Neural progenitor cell (in vitro differentiated cells): ENCODE data around the gene AKR7A3. TPM values are rescaled to one million over a fixed set of nuclear protein-coding genes. Genes with fewer than 3 reads are reported as not detected.
"Not testable (repeated sequence)": the region's sequence is repeated elsewhere in the genome, so short reads cannot be mapped to it uniquely, and the experiment has no call there.

Experiments used
- DNase-seq: peaks from one replicate; pipeline ENCODE4 v3.0.0-alpha.2; 2016; ENCODE audit warnings: low spot score
- H2AFZ ChIP-seq: fragments of 200-600 bp; sonication (generic); replicated peaks from 2 replicates; pipeline ENCODE4 v1.6.1; 2016; ENCODE audit warnings: antibody characterized with exemption
- H3F3A ChIP-seq: fragments of 200-600 bp; sonication (generic); 2 replicates; pipeline ENCODE4 v1.6.1; 2016; ENCODE audit warnings: antibody characterized with exemption, low read depth
- H3K27ac ChIP-seq: fragments of 200-600 bp; sonication (generic); 2 replicates; pipeline ENCODE4 v1.5.1; 2016; ENCODE audit warnings: mild to moderate bottlenecking
- H3K27me3 ChIP-seq: fragments of 200-600 bp; sonication (generic); 2 replicates; pipeline ENCODE4 v1.6.1; 2016; ENCODE audit warnings: mild to moderate bottlenecking, moderate library complexity
- H3K36me3 ChIP-seq: fragments of 200-600 bp; sonication (generic); 2 replicates; pipeline ENCODE4 v1.5.1; 2016
- H3K4me1 ChIP-seq: fragments of 200-600 bp; sonication (generic); 2 replicates; pipeline ENCODE4 v1.6.1; 2016; ENCODE audit warnings: mixed run types
- H3K4me2 ChIP-seq: fragments of 200-600 bp; sonication (generic); 2 replicates; pipeline ENCODE4 v1.6.1; 2016
- H3K4me3 ChIP-seq: fragments of 200-600 bp; sonication (generic); 2 replicates; pipeline ENCODE4 v1.5.1; 2016
- H3K79me2 ChIP-seq: fragments of 200-600 bp; sonication (generic); 2 replicates; pipeline ENCODE4 v1.6.1; 2016; ENCODE audit warnings: low read depth
- H3K9ac ChIP-seq: fragments of 200-600 bp; sonication (generic); 2 replicates; pipeline ENCODE4 v1.6.1; 2016
- H3K9me3 ChIP-seq: fragments of 200-600 bp; sonication (generic); 2 replicates; pipeline ENCODE4 v1.5.1; 2016; ENCODE audit warnings: low read depth
- H4K20me1 ChIP-seq: fragments of 200-600 bp; sonication (generic); 2 replicates; pipeline ENCODE4 v1.6.1; 2016; ENCODE audit warnings: low read depth
- H3K27ac Mint-ChIP-seq: 3 replicates; pipeline ENCODE4 v1.8.0; 2021; ENCODE audit warnings: mixed read lengths
- H3K27me3 Mint-ChIP-seq: 2 replicates; pipeline ENCODE4 v1.8.0; 2022; ENCODE audit warnings: low read depth, mild to moderate bottlenecking, inconsistent platforms, moderate library complexity, mixed read lengths; ENCODE audit not compliant: insufficient read depth
- H3K36me3 Mint-ChIP-seq: 3 replicates; pipeline ENCODE4 v1.8.0; 2021; ENCODE audit warnings: mixed read lengths
- H3K4me1 Mint-ChIP-seq: 3 replicates; pipeline ENCODE4 v1.8.0; 2021; ENCODE audit warnings: mixed read lengths
- H3K4me3 Mint-ChIP-seq: 3 replicates; pipeline ENCODE4 v1.8.0; 2021; ENCODE audit warnings: mild to moderate bottlenecking, moderate library complexity, mixed read lengths
- H3K9me3 Mint-ChIP-seq: 3 replicates; pipeline ENCODE4 v1.8.0; 2020; ENCODE audit warnings: mixed read lengths
- CTCF ChIP-seq: fragments of 200-600 bp; sonication (generic); IDR thresholded peaks from 2 replicates; pipeline ENCODE4 v1.5.1; 2017; ENCODE audit warnings: antibody characterized with exemption, mild to moderate bottlenecking
- EZH2 ChIP-seq: fragments of 200-600 bp; sonication (generic); IDR thresholded peaks from 2 replicates; pipeline ENCODE4 v1.6.1; 2017; ENCODE audit warnings: antibody characterized with exemption, mild to moderate bottlenecking, moderate library complexity
- EZH2phosphoT487 ChIP-seq: fragments of 200-600 bp; sonication (generic); IDR thresholded peaks from 2 replicates; pipeline ENCODE4 v1.6.1; 2017; ENCODE audit warnings: antibody characterized with exemption
- total RNA-seq: library from RNA; depleted of rRNA; stranded (reverse); fragments of >200 nt; gene quantifications from 2 replicates; pipeline ENCODE4 v1.2.3, GENCODE V29; 2015; ENCODE audit warnings: low replicate concordance

AKR7A3 gene
- total RNA-seq, 1 donor from 2014 or later = not detected

- H3K27ac Mint-ChIP-seq = no peak overlapping the region
- peaks cover 5% of the 10 kb centered on the region for H3K27me3 Mint-ChIP-seq
- Histone ChIP-seq H3K4me2 (peak overlapping the region; percentile 80), H3K36me3 (no peaks in the 10 kb centered on the region), H3K9me3 (peaks cover 6% of the 10 kb centered on the region), H3K4me3 (peak overlapping the region; percentile 44), H3K9ac (no peak overlapping the region), H3F3A (peaks cover 4% of the 10 kb centered on the region), H4K20me1 (peaks cover 5% of the 10 kb centered on the region), H3K4me1 (peaks cover 5% of the 10 kb centered on the region), H3K27me3 (peaks cover 34% of the 10 kb centered on the region), H3K79me2 (no peaks in the 10 kb centered on the region), H3K27ac (no peak overlapping the region), H2AFZ (peak overlapping the region; percentile 43)
- H3K4me1 Mint-ChIP-seq = peaks cover 3% of the 10 kb centered on the region
- DNase-seq = no peak
- H3K9me3 Mint-ChIP-seq = peaks cover 22% of the 10 kb centered on the region
- H3K36me3 Mint-ChIP-seq = peaks cover 38% of the 10 kb centered on the region
- TF ChIP-seq EZH2phosphoT487 (no peak), EZH2 (no peak), CTCF (no peak)
- H3K4me3 Mint-ChIP-seq = peak overlapping the region; percentile 46
These were observed 674 bp upstream of the AKR7A3 start for GRCh38 chr1:19289244-19289643.

DNA sequence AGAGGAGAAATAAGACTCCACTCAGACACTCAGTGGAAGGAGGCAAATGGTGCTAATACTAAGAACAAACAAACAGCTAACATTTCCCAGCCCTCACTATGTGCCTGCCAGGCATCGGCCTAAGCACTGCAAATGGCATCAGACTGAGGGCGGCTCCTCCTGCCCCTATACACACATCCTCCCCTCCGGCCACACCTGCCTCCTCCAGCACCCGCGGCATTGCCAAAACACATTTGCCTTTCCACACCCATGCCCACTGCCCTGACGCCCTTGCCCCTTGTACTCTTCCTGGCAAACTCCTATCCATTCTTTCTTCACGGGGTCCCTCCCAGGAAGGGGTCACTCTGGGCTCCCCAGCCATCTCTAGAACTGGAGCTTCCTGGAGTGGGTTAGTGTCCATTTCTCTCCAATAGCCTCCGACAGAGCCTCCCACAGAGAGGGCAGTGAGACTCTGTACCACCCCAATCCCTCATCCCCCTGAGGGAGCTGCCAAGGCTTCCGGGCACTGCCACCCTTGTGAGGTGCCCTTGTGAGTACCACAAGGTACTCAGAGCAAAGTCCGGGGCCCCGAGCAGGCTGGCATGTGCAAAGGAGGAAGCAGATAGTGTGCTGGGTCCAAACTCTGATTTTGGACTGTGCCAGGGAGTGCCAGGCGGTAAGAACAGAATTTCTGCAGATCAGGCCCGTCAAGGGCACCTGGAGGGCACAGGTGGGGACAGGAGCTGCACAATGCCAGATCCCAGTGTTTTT lies 959 bp downstream of the AKR7A3 start:
- Mint-ChIP-seq H3K27me3 (peaks cover 5% of the 10 kb centered on the region), H3K27ac (peak overlapping the region; percentile 63)
- H3K27ac ChIP-seq = no peak overlapping the region

DNA sequence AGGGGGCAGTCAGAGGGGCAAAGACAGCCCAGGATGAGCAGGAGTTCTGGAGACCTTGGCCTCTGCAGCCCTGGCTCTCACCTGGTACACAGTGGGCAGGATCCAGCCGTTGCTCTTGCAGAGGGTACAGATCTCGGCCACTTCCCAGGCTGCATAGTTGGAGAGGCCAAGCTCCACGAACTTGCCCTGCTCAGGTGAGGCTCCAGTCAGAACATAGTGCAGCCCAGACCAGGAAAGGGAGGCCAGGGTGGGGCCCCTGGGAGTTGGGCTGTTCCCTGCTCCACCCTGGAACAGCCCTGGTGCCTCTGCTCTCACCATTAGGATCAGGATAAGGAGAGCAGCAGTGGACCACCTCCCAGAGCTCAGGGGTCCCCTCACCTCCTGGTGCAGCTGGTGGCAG lies 2.8 kb downstream of the AKR7A3 start:
- not testable (repeated sequence) for H3K9me3 ChIP-seq, H3K4me1 ChIP-seq, H3K27ac Mint-ChIP-seq, H2AFZ ChIP-seq, H4K20me1 ChIP-seq, H3K4me3 ChIP-seq, H3K4me2 ChIP-seq, DNase-seq, H3F3A ChIP-seq, H3K4me1 Mint-ChIP-seq, H3K9ac ChIP-seq, H3K27me3 Mint-ChIP-seq, H3K27ac ChIP-seq, H3K4me3 Mint-ChIP-seq, H3K9me3 Mint-ChIP-seq, H3K79me2 ChIP-seq, H3K36me3 ChIP-seq
- H3K27me3 ChIP-seq = peaks cover 34% of the 10 kb centered on the region
- H3K36me3 Mint-ChIP-seq = peaks cover 19% of the 10 kb centered on the region

More for the DNA sequence above, 959 bp downstream of the AKR7A3 start:
- Mint-ChIP-seq H3K9me3 (peaks cover 9% of the 10 kb centered on the region), H3K4me3 (no peak overlapping the region), H3K36me3 (peaks cover 30% of the 10 kb centered on the region), H3K4me1 (peaks cover 3% of the 10 kb centered on the region)
- H3K27me3 ChIP-seq = peaks cover 34% of the 10 kb centered on the region
- no peaks in the 10 kb centered on the region for H3K36me3 ChIP-seq
- H2AFZ ChIP-seq = no peak overlapping the region
- H3K4me2 ChIP-seq = no peak overlapping the region
- peaks cover 5% of the 10 kb centered on the region for H4K20me1 ChIP-seq
- no peaks in the 10 kb centered on the region for H3K79me2 ChIP-seq
- no peak for DNase-seq
- TF ChIP-seq EZH2 = no peak
- TF ChIP-seq CTCF = no peak
- peaks cover 6% of the 10 kb centered on the region for H3K9me3 ChIP-seq
- peaks cover 5% of the 10 kb centered on the region for H3K4me1 ChIP-seq
- peaks cover 4% of the 10 kb centered on the region for H3F3A ChIP-seq
- no peak overlapping the region for H3K9ac ChIP-seq
- H3K4me3 ChIP-seq = no peak overlapping the region

DNA sequence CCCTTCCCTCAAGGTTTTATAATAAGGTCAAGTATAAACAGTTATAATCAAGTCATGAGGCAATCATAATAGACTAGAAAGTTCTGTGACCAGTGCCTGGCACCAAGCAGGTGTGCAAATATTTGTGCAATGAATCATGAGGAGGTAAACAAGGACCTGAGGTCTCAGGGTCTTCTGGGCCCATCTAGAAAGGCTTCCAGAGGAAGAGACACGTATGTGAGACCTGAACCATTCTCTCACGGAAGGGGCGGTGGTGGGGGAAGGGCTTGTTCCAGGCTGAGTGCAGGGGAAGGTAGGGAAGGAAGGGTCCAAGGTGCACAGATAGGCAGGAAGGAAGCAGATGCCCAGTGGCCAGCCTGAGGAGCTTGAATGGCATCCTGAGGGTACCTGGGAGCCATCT lies 3.2 kb downstream of the AKR7A3 start:
- not testable (repeated sequence) for H3K9ac ChIP-seq, H3K4me3 Mint-ChIP-seq, H3K27ac ChIP-seq, H3K9me3 ChIP-seq, H3K4me1 Mint-ChIP-seq, H3F3A ChIP-seq, H3K36me3 ChIP-seq, H3K27ac Mint-ChIP-seq, H2AFZ ChIP-seq, H3K4me1 ChIP-seq, H3K79me2 ChIP-seq, H4K20me1 ChIP-seq, H3K4me3 ChIP-seq, H3K4me2 ChIP-seq, DNase-seq, H3K27me3 Mint-ChIP-seq, H3K9me3 Mint-ChIP-seq
- peaks cover 19% of the 10 kb centered on the region for H3K36me3 Mint-ChIP-seq
- H3K27me3 ChIP-seq = peaks cover 30% of the 10 kb centered on the region
